ENCODE results near the gene PCSK5. TPM values are rescaled to one million over a fixed set of nuclear protein-coding genes. Genes with fewer than 3 reads are reported as not detected.
"Not testable (repeated sequence)": the region's sequence is repeated elsewhere in the genome, so short reads cannot be mapped to it uniquely, and the experiment has no call there.

PCSK5 gene
- total and polyA plus RNA-seq, 4 donors, result 5.1 to 47.5 (median 22.0) TPM

DNA sequence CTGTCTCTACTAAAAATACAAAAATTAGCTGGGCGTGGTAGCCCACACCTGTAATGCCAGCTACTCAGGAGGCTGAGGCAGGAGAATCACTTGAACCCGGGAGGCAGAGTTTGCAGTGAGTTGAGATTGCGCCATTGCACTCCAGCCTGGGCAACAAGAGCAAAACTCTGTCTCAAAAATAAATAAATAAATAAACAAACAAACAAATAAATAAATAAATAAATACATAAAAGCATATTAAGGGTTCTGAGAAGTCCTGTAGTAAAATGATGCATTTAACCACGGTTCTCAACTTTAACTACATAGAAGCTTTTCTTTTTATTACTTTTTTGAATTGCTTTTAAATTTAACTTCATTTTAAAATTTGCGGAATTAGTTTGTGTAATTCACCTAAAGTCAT lies 190.8 kb downstream of the PCSK5 start:
- H3K36me3 ChIP-seq (ENCODE audit: control insufficient read depth in 1 of 2, insufficient read depth in 2 of 2, low read length in 1 of 2); H3K27me3 ChIP-seq (ENCODE audit: control insufficient read depth in 1 of 2, insufficient read depth in 2 of 2, low read length in 1 of 2); H3K4me3 ChIP-seq (ENCODE audit: low read length in 2 of 2); H3K27ac ChIP-seq (ENCODE audit: low read depth in 1 of 2, low read length in 2 of 2); ATAC-seq (ENCODE audit: low FRiP score); DNase-seq; H3K9me3 ChIP-seq (ENCODE audit: control insufficient read depth, low read length); H3K4me1 ChIP-seq (ENCODE audit: control insufficient read depth in 1 of 2, insufficient read depth in 2 of 2, low read length in 2 of 2): not testable (repeated sequence)
- WGBS, 2 donors, result 96 to 97% methylated on average over 5 of the region's 5 CpGs
- intact Hi-C loops (cut with DNase I), result loop anchor here in 1 of 2 donors (5.0 kb wide), 1 partner anchor 221 kb away; no protein-coding TSS in a partner anchor

DNA sequence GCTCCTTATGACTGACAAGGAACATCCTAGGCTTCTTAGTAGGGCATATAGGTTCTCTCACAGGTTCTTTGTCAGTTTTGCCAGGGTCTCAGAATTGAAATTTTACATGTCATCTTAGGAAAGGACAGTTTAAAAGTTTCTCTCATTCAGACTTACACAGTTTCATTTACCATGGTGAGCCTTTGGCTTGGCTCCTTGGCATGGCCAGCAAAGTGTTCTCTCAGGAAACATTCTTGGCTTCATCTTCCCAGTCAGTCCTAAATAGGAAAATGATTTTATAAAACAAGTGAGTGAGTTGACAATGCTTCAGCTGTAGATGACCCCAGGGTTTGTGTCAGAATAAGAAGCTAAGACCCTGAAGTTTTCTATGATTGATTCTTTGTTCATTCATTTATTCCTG lies 191.6 kb downstream of the PCSK5 start:
- Histone ChIP-seq H3K27ac (ENCODE audit: low read depth in 1 of 2, low read length in 2 of 2) (no peak overlapping the region), H3K27me3 (ENCODE audit: control insufficient read depth in 1 of 2, insufficient read depth in 2 of 2, low read length in 1 of 2) (no peaks in the 10 kb centered on the region), H3K36me3 (ENCODE audit: control insufficient read depth in 1 of 2, insufficient read depth in 2 of 2, low read length in 1 of 2) (no peaks in the 10 kb centered on the region), H3K9me3 (ENCODE audit: control insufficient read depth, low read length) (no peaks in the 10 kb centered on the region), H3K4me3 (ENCODE audit: low read length in 2 of 2) (no peak overlapping the region), H3K4me1 (ENCODE audit: control insufficient read depth in 1 of 2, insufficient read depth in 2 of 2, low read length in 2 of 2) (no peaks in the 10 kb centered on the region)
- intact Hi-C loops (cut with DNase I), result loop anchor here in 1 of 2 donors (5.0 kb wide), 1 partner anchor 220 kb away; no protein-coding TSS in a partner anchor
- no peak for DNase-seq
- ATAC-seq (ENCODE audit: low FRiP score), result no peak

DNA sequence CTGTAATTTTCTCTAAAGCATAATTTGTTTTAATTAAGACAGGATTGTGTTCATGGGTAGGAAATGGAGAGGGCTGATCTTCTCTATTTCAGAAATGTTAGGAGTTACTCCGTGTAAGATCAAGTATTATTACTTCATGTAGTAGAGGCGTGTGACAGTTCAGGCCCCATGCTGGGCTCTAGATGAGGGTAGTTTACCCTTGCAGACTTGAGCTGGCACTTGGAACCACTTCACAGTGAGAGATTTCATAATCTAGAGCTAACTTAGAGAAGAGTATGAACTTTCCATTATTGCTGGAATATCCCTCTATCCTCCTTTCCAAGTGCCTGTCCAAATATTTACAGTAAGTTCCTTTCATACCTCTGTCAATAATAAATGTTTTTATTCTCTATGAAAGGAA lies 195.1 kb downstream of the PCSK5 start:
- DNase-seq (no peak), ATAC-seq (ENCODE audit: low FRiP score) (no peak)
- Histone ChIP-seq H3K4me1 (ENCODE audit: control insufficient read depth in 1 of 2, insufficient read depth in 2 of 2, low read length in 2 of 2) (no peaks in the 10 kb centered on the region), H3K27me3 (ENCODE audit: control insufficient read depth in 1 of 2, insufficient read depth in 2 of 2, low read length in 1 of 2) (no peaks in the 10 kb centered on the region), H3K4me3 (ENCODE audit: low read length in 2 of 2) (no peak overlapping the region), H3K9me3 (ENCODE audit: control insufficient read depth, low read length) (no peaks in the 10 kb centered on the region), H3K27ac (ENCODE audit: low read depth in 1 of 2, low read length in 2 of 2) (no peak overlapping the region), H3K36me3 (ENCODE audit: control insufficient read depth in 1 of 2, insufficient read depth in 2 of 2, low read length in 1 of 2) (peaks cover 0 to 1% of the 10 kb centered on the region in 2 donors)
- 51 to 60% methylated on average over 2 of the region's 2 CpGs for WGBS, 2 donors
- intact Hi-C loops (cut with DNase I), result no loop called here

DNA sequence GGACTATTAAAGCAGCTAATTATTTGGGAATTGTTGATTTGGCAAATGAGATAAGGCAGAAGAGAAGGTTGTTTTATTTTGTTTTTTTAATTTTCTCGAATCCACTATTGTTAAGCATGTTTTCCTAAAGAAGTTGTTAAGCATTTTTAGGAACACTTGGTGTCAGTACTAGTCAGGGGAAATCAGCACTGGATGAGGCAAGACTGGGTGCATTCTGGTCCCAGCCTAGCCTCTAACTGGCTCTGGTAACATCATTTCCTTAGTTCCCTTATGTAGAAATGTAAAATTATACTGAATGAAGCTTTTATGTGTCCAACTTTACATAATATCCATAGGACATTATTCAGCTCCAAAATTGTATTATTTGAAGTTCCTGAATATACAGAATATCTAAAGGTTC lies 196.1 kb downstream of the PCSK5 start:
- H3K4me1 ChIP-seq (ENCODE audit: control insufficient read depth in 1 of 2, insufficient read depth in 2 of 2, low read length in 2 of 2), result no peaks in the 10 kb centered on the region
- peaks cover 0 to 1% of the 10 kb centered on the region in 2 donors for H3K36me3 ChIP-seq (ENCODE audit: control insufficient read depth in 1 of 2, insufficient read depth in 2 of 2, low read length in 1 of 2)
- ATAC-seq (ENCODE audit: low FRiP score) (no peak), DNase-seq (no peak)
- no peak overlapping the region for H3K4me3 ChIP-seq (ENCODE audit: low read length in 2 of 2)
- WGBS, 2 donors, result 43 to 51% methylated on average over 1 of the region's 1 CpG
- no peaks in the 10 kb centered on the region for H3K27me3 ChIP-seq (ENCODE audit: control insufficient read depth in 1 of 2, insufficient read depth in 2 of 2, low read length in 1 of 2)
- no peaks in the 10 kb centered on the region for H3K9me3 ChIP-seq (ENCODE audit: control insufficient read depth, low read length)
- intact Hi-C loops (cut with DNase I), result no loop called here
- no peak overlapping the region for H3K27ac ChIP-seq (ENCODE audit: low read depth in 1 of 2, low read length in 2 of 2)

DNA sequence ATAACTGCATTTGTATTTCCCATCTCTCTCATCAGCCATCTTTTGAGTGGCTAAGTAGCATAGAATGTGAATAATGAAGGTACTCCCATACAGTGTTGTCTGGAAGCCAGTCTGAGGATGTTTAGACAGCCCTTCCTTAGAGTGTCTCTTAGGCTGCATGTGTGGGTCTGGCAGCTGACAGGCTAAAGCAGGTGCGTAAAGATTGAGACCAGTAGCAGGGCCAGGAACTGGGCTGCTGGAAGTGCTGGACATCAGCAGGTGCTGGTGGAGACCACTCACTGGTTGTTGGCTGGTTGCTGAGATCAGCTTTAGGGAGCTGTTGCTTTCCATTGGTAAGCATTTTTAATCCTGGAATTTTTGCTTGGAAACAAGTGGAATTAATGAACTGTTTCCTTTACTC lies 197.5 kb downstream of the PCSK5 start:
- no peak for ATAC-seq (ENCODE audit: low FRiP score)
- no peaks in the 10 kb centered on the region for H3K27me3 ChIP-seq (ENCODE audit: control insufficient read depth in 1 of 2, insufficient read depth in 2 of 2, low read length in 1 of 2)
- no peaks in the 10 kb centered on the region for H3K4me1 ChIP-seq (ENCODE audit: control insufficient read depth in 1 of 2, insufficient read depth in 2 of 2, low read length in 2 of 2)
- intact Hi-C loops (cut with DNase I), result no loop called here
- DNase-seq, result no peak
- no peaks in the 10 kb centered on the region for H3K9me3 ChIP-seq (ENCODE audit: control insufficient read depth, low read length)
- H3K36me3 ChIP-seq (ENCODE audit: control insufficient read depth in 1 of 2, insufficient read depth in 2 of 2, low read length in 1 of 2), result peaks cover 0 to 1% of the 10 kb centered on the region in 2 donors
- 95 to 100% methylated on average over 1 of the region's 1 CpG for WGBS, 2 donors
- no peak overlapping the region for H3K4me3 ChIP-seq (ENCODE audit: low read length in 2 of 2)
- no peak overlapping the region for H3K27ac ChIP-seq (ENCODE audit: low read depth in 1 of 2, low read length in 2 of 2)

DNA sequence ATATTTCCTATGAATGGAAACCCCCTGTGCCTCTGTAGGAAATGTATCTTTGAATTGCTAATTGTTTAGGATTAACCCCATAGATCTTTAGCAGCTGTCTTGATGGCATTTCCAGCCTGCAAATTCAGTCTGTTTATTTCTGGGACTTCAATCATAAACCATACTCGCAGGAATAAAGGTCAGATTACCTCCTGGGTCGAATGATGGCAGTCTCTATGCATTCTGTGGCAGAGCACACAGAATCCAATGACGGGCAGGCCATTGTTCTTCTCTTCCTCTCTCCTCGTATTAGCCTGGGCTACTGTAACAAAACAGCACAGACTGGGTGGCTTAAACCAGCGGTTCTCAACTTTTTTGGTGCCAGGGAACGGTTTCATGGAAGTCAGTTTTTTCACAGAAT lies 199.9 kb downstream of the PCSK5 start:
- H3K4me1 ChIP-seq (ENCODE audit: control insufficient read depth in 1 of 2, insufficient read depth in 2 of 2, low read length in 2 of 2), result peaks cover 0 to 2% of the 10 kb centered on the region in 2 donors
- H3K9me3 ChIP-seq (ENCODE audit: control insufficient read depth, low read length), result no peaks in the 10 kb centered on the region
- no peak overlapping the region for H3K27ac ChIP-seq (ENCODE audit: low read depth in 1 of 2, low read length in 2 of 2)
- 92% methylated on average over 6 of the region's 6 CpGs for WGBS, 2 donors
- ATAC-seq (ENCODE audit: low FRiP score) (no peak), DNase-seq (no peak)
- H3K4me3 ChIP-seq (ENCODE audit: low read length in 2 of 2), result no peak overlapping the region
- intact Hi-C loops (cut with DNase I), result no loop called here
- H3K27me3 ChIP-seq (ENCODE audit: control insufficient read depth in 1 of 2, insufficient read depth in 2 of 2, low read length in 1 of 2), result no peaks in the 10 kb centered on the region
- H3K36me3 ChIP-seq (ENCODE audit: control insufficient read depth in 1 of 2, insufficient read depth in 2 of 2, low read length in 1 of 2), result peaks cover 4 to 5% of the 10 kb centered on the region in 2 donors

DNA sequence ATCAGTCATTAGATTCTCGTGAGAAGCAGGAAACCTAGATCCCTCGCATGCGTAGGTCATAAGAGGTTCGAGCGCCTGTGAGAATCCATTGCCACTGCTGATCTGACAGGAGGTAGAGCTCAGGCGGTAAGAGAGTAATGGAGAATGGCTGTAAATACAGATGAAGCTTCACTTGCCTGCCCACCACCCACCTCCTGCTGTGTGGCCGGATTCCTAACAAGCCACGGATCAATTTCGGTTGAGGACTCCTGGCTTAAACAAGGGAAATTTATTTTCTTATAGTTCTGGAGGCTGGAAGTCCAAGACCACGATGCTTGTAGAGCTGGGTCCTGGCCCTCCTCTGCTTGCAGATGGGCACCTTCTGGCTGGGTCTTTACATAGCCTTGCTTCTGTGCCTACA lies 200.4 kb downstream of the PCSK5 start:
- WGBS, 2 donors, result 89 to 96% methylated on average over 10 of the region's 10 CpGs
- H3K4me3 ChIP-seq (ENCODE audit: low read length in 2 of 2), result no peak overlapping the region
- no peaks in the 10 kb centered on the region for H3K9me3 ChIP-seq (ENCODE audit: control insufficient read depth, low read length)
- H3K36me3 ChIP-seq (ENCODE audit: control insufficient read depth in 1 of 2, insufficient read depth in 2 of 2, low read length in 1 of 2), result peaks cover 4 to 5% of the 10 kb centered on the region in 2 donors
- H3K27ac ChIP-seq (ENCODE audit: low read depth in 1 of 2, low read length in 2 of 2), result no peak overlapping the region
- intact Hi-C loops (cut with DNase I), result no loop called here
- H3K4me1 ChIP-seq (ENCODE audit: control insufficient read depth in 1 of 2, insufficient read depth in 2 of 2, low read length in 2 of 2), result peaks cover 0 to 2% of the 10 kb centered on the region in 2 donors
- H3K27me3 ChIP-seq (ENCODE audit: control insufficient read depth in 1 of 2, insufficient read depth in 2 of 2, low read length in 1 of 2), result no peaks in the 10 kb centered on the region
- ATAC-seq (ENCODE audit: low FRiP score) (no peak), DNase-seq (no peak)

DNA sequence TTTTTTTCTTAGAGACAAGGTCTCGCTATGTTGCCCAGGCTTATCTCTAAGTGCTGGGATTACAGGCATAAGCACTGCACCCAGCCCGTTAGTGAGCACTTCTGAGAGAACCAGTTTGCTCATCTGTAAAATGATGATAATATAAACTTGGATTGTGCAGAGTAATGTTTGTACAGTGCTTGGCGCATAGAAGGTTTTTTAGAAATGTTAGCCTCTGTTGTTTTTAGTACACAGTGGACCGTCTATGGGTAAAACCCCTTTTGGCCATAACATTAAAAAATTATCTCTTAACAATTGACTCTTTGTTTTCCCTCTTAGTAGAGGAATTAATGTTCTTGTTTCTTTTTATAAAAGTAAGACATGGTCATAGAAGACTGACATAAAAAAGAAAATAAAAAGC lies 202.1 kb downstream of the PCSK5 start:
- Histone ChIP-seq H3K36me3 (ENCODE audit: control insufficient read depth in 1 of 2, insufficient read depth in 2 of 2, low read length in 1 of 2) (peaks cover 4 to 5% of the 10 kb centered on the region in 2 donors), H3K27ac (ENCODE audit: low read depth in 1 of 2, low read length in 2 of 2) (no peak overlapping the region), H3K4me3 (ENCODE audit: low read length in 2 of 2) (no peak overlapping the region), H3K9me3 (ENCODE audit: control insufficient read depth, low read length) (no peaks in the 10 kb centered on the region), H3K27me3 (ENCODE audit: control insufficient read depth in 1 of 2, insufficient read depth in 2 of 2, low read length in 1 of 2) (no peaks in the 10 kb centered on the region), H3K4me1 (ENCODE audit: control insufficient read depth in 1 of 2, insufficient read depth in 2 of 2, low read length in 2 of 2) (peaks cover 0 to 2% of the 10 kb centered on the region in 2 donors)
- 43 to 59% methylated on average over 4 of the region's 4 CpGs for WGBS, 2 donors
- intact Hi-C loops (cut with DNase I), result no loop called here
- DNase-seq (no peak), ATAC-seq (ENCODE audit: low FRiP score) (no peak)

DNA sequence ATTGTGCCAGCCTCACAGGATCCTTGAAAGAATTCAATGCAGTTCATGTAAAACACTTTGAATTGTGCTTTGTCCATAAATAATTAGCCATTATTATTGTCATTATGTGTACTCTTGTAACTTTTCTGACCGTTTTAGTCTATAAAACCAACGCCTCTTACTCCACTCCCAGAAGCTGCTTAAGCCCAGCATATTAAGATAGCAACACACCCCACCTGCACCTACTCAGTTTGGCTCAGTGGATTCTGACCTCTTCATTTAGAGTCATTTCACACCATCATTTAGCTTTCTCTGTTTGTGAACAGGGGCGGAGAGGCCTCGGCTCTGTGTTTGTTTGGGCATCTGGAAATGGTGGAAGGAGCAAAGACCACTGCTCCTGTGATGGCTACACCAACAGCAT lies 205.1 kb downstream of the PCSK5 start:
- no peak overlapping the region for H3K27ac ChIP-seq (ENCODE audit: low read depth in 1 of 2, low read length in 2 of 2)
- WGBS, 2 donors, result 82 to 93% methylated on average over 4 of the region's 4 CpGs
- intact Hi-C loops (cut with DNase I), result no loop called here
- no peak for ATAC-seq (ENCODE audit: low FRiP score)
- H3K4me1 ChIP-seq (ENCODE audit: control insufficient read depth in 1 of 2, insufficient read depth in 2 of 2, low read length in 2 of 2), result peaks cover 0 to 2% of the 10 kb centered on the region in 2 donors
- peaks cover 7% of the 10 kb centered on the region in 2 donors for H3K36me3 ChIP-seq (ENCODE audit: control insufficient read depth in 1 of 2, insufficient read depth in 2 of 2, low read length in 1 of 2)
- no peak overlapping the region for H3K4me3 ChIP-seq (ENCODE audit: low read length in 2 of 2)
- no peaks in the 10 kb centered on the region for H3K27me3 ChIP-seq (ENCODE audit: control insufficient read depth in 1 of 2, insufficient read depth in 2 of 2, low read length in 1 of 2)
- no peak for DNase-seq
- no peaks in the 10 kb centered on the region for H3K9me3 ChIP-seq (ENCODE audit: control insufficient read depth, low read length)
